HG02623 (cell line): Measurements from ENCODE around the gene KRTAP4-8.
"Not testable (repeated sequence)": the region's sequence is repeated elsewhere in the genome, so short reads cannot be mapped to it uniquely, and the experiment has no call there.

ENCODE experiments used
- ATAC-seq: cut with Tn5 transposase; IDR thresholded peaks from one replicate; pipeline ENCODE4 v1.9.1; 2021; ENCODE audit warnings: moderate library complexity; ENCODE audit not compliant: unreplicated experiment

The KRTAP4-8 gene

DNA sequence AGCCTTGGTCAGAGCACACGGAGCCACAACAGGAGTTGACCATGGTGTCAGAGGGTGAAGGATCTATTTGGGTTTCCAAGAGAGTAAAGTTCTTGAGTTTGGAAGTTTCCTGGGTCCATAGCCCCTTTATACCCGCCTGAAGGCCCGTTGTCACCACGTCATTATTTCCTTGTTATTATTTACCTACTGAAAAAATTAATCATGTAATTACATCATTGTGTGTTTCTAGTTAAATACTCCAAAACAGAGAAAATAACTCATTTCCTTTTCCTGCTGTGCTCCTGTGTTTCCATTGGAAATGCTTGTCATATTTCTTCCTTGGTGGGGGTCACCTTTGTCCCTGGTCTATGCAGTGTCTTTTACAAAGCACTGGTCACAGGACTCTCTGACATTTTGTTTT is at the start of gene KRTAP4-8:
KRTAP4-8 (minus strand) TSS at position 101 of the 400 bp plus-strand sequence; CDS start at position 43, 58 bp downstream.
- ATAC-seq = no peak

DNA sequence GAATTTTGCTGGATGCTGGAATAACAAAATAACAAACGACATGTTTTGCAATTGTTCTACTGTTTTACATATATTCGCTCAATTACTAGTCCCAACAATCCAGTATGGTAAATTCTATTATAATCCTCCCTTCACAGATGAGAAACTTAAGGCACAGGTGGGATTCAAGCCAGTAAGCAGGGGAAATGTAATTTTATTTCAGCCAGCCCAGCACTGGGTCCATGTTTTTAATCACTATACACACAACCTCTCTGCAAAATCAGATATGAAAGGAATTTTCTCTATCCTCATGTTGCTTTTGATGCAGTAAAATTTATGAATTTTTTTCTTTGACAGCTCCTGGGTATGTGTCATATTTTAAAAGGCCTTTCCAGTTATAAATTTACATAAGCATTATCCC is 47.3 kb upstream of the KRTAP4-8 start:
- no peak for ATAC-seq

DNA sequence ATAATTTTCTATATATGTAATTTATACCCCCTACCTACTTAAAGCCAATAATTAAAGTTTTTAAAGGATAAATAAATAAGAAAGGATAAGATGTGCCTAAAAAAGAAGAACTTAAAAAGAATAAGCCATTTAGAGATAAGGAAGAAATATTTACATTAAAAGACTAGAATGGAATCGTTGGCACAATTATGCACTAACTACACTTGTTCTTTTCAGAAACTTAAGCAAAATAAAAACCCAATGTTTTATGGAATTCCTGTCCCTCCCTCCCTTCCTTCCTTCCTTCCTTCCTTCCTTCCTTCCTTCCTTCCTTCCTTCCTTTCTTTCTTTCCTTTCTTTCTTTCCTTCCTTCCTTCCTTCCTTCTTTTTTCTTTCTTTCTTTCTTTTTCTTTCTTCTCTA is 46.9 kb upstream of the KRTAP4-8 start:
- no peak for ATAC-seq

DNA sequence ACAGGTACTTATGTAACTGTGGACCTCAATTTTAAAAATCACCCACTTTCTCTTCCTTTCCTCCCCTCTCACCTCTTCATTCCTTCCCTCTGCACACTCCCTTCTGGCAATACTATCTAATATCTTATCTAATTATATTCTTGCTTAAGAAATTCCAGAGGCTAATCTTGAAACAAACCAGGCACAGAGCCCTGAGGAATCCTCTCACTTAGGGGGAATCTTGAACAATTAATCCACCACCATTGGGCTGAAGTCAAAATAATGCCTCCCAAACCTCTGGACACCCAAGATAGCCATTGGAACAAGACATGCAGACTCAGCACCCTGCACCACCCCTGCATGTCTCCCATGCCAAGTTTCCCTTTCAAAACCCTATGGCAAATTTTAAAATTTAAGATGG is 43.4 kb upstream of the KRTAP4-8 start:
- no peak for ATAC-seq

DNA sequence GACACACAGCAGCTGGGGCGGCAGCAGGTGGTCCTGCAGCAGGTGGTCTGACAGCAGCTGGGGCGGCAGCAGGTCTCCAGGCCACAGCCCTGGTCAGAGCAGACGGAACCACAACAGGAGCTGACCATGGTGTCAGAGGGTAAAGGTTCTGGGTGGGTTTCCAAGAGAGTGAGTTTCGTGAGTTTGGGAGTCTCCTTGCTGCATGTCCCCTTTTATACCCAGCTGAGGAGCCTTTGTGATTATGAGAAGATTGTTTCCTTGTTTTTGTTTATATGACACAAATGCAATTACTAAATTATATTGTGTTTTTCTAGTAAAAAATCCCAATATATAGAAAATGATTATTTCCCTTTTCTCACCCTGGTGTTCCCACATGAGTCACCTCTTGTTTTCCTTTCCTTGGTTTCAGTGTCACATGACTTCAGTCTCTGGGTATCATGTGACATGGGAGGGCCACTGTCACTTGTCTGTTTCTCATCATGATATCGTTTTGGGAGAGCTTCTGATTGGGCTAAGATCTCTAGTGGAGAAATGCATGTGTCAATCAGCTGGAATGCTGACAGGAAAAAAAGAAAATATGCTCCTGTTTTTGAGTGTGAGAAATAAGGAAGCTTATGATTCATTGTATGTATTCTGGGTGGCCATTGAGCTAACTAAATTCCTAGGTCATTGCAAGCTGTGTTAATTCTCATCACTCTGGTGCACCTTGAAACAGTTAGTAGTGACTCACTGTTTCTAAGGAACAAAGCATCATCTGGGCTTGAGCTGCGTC is 42.6 kb upstream of the KRTAP4-8 start, which contains the start of gene KRTAP4-6:
KRTAP4-6 (minus strand) TSS at position 185 of the 772 bp plus-strand sequence; CDS start at position 128, 57 bp downstream.
- no peak for ATAC-seq

DNA sequence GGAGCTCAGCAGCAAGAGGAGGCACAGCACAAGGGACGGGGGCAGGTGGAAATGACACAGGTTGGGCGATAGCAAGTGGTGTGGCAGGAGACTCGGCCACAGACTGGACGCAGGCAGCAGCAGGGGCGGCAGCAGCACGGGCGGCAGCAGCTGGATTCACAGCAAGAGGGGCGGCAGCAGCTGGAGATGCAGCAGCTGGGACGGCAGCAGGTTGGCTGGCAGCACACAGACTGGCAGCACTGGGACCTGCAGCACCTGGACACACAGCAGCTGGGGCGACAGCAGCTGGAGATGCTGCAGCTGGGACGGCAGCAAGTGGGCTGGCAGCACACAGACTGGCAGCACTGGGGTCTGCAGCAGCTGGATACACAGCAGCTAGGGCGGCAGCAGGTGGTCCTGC is 41.9 kb upstream of the KRTAP4-8 start:
- ATAC-seq = not testable (repeated sequence)

DNA sequence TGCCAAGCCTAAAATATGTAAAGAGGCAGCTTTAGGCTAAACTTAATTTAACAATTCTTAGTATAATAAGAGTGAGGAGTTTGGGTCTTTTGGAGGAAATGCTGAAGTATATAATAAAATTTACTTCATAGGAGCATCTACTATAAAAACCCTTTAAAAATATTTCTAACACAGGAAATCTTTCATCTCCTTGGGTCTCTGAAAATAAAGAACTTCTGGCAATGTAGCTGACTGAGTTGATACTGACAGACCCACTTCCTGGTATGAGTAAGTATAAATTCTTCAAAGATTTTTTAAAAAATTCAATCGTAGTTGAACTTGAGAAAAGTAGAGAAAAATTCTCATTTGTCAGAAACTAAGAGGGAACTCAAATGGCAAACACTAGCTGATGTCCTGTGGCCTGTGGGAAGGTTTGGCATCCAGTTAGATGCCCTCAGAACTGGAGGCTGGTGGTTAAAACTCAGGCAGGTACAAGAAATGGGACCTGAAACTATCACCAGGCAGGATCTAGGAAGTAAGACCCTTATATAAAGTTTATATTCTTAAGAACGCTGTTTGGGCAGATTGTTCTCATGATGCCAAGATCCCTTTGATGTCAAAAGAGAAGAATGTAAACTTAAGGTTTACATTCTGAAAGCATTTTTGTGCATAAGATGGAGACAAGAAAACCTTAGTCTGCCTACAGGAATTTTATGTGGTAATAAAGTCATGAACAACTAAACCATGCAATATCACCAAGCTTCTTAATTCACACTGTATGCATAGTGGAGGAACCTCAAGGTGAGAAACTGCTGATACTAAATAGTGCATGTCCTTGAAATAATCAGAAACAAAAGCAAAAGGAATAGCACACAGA is 36.2 kb upstream of the KRTAP4-8 start:
- ATAC-seq = no peak

DNA sequence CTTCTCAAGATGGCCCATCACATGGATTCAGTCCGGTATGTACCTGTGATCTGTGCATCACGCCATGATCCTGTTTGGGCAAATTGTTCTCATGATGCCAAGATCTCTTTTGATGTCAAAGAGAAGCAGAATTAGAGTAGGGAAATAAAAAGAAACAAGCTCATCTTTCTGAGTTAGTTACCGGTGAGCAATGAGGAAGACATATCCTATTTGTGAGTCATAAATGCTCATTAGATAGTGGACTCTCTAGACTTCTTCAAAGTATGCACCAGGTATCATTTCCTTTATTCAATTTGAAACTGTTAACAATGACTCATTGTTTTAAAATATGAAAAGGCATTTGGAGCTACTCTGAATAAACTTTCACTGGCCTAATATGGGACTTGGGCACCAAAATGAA is 34.0 kb upstream of the KRTAP4-8 start:
- ATAC-seq = no peak

DNA sequence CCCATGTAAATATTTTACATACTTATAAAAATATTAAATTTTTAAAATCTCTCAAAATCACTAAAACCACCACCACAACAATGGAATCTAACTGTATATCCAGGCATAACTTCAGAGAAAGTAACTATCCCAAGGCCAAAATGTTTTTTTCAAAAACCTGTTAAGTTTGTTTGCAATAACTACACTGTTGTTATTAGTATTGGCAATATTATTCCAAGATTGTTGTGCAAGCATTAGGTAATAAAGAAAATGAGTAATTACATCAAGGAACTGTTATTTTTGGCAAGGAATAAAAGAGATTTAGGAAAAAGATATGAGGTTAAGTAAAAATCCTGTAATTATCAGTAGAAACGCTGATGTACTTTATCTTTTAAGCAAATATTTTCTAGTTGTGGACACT is 29.4 kb upstream of the KRTAP4-8 start:
- ATAC-seq = no peak

DNA sequence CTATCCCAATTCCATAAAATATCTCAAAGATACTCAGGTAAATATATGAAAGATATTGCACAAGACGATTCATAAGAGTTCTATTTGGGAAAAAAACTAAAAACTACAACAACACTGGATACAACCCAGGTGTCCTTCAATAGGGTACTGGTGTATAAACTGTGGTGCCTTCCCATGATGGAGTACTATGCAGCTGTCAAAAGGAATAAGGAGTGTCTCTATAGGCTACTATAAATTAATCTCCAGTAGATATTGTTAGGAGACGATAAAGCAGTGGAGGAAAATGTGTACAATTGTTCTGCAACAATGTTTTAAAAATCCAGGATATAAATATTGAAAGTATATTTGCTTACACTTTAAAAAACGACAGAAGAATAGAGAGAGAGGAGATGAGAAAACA is 28.5 kb upstream of the KRTAP4-8 start:
- no peak for ATAC-seq

DNA sequence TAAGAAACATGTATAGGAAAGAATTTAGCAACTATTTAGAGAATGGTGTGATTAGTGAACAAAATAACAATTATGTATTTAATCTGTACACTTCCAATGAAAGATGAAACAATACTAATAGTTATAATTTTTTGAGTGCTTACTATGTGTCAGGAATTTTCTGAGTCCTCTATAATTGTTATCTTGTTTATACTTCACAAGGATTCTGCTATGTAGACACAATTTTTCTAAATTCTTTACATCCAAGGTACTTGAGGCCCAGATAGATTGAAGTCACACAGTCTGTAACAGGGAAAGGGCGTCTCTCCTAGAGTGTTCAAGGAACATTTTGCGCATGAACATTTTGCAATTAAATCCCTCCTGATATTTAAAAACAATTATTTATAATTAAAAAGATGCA is 27.1 kb upstream of the KRTAP4-8 start:
- no peak for ATAC-seq

DNA sequence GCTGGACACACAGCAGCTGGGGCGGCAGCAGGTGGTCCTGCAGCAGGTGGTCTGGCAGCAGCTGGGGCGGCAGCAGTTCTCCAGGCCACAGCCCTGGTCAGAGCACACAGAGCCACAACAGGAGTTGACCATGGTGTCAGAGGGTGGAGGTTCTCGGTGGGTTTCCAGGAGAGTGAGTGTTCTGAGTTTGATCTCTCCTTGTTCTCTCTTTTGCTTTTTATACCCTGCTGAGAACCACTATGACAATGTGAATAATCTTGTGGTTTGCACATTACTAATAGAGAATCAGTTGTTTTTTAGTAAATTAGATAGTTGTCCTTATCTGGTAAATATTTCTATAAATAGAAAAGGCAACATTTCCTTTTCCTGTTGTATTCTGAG is 26.0 kb upstream of the KRTAP4-8 start, which contains the start of gene KRTAP4-12:
KRTAP4-12 (minus strand) TSS at position 192 of the 381 bp plus-strand sequence; CDS start at position 132, 60 bp downstream.
- not testable (repeated sequence) for ATAC-seq

DNA sequence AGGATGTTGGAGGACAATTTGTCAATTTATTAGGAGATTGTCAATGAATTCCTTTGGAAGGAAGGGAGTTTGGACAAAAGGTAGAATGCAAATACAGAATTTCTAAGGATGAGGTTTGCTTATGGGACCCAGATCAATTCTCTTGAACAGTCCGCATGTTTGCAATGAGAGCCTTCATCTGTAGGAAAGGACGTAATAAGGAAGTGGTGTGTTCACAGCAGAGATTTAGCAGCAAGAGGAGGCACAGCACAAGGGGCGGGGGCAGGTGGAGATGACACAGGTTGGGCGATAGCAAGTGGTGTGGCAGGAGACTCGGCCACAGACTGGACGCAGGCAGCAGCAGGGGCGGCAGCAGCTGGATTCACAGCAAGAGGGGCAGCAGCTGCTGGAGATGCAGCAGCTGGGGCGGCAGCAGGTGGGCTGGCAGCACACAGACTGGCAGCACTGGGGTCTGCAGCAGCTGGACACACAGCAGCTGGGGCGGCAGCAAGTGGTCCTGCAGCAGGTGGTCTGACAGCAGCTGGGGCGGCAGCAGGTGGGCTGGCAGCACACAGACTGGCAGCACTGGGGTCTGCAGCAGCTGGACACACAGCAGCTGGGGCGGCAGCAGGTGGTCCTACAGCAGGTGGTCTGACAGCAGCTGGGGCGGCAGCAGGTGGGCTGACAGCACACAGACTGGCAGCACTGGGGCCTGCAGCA is 25.5 kb upstream of the KRTAP4-8 start:
- ATAC-seq = not testable (repeated sequence)

DNA sequence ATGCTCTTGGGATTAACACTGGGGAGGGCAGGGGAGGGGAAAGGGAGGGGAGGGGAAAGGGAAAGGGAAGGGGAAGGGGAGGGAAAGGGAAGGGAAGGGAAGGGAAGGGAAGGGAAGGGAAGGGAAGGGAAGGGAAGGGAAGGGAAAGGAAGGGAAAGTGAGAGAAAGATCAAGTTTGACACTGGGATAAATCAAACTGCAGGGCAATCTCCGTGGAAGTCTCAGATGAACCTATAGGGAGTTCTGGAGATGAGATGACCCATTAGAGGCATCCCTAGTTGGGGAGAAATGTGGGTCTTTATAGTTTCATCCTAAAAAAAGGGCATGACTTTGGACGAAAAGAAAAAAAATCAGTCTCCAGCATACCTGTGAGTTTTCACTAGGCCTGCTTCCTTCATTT is 23.8 kb upstream of the KRTAP4-8 start:
- ATAC-seq = no peak

DNA sequence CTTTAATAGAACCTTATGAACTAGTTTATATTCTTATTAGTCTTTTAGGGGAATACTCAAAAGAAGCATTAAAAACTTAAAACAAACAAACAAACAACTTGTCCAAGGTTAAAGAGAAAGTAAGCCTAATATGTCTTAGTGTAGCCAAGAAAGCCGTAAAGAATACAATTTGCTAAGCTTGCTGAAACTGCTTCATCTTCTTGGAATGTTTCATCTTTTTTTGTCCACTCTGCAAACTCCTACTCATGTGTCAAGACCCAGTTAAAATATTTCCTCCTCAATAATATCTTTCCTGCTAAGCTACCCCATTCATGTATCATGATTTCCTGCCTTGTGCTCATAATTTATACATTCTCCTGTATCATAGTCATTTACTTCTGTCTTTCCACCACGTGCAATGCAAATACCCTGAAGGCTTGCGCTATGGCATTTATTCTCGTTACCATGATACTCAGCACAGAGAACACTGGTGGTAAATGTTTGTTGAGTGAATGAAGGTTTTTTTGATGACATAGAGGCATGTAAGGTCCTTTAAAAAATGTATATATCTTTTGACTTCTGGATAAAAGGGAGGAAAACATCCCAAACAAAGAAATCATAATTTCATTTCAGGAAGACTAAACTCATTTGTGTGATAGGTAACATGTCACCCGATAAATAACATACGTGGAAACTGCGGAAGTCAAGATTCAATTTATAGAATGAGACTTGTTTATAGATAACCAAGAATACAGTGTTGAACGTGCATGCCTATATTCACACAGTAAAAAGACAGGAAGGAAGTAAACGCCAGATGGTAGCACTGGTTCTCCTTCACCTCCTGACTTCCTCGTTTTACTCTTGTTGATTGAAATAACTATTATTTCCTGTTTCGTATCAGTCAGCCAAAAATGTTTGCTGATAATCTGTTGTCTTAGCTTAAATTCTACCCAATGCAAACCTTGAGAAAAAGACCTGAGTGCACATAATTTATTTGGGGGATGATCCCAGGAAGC is 22.1 kb upstream of the KRTAP4-8 start:
- ATAC-seq = not testable (repeated sequence)

DNA sequence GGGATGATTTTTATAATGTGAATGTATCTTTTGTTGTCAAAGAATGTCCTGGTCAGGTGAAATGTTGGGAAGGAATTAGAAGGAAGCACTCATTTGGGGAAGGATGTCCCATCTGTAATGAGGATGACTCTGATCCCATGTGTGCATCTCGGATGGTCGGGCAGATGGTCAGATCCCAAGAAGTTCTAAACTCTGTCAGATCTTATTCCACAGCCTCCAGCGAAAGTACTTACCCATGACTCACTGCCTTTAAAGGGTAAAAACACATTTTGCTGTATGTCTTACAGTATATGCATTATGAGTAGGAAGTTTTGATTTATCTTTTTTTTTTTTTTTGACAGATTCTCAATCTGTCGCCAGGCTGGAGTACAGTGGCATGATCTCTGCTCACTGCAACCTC is 20.8 kb upstream of the KRTAP4-8 start:
- no peak for ATAC-seq

DNA sequence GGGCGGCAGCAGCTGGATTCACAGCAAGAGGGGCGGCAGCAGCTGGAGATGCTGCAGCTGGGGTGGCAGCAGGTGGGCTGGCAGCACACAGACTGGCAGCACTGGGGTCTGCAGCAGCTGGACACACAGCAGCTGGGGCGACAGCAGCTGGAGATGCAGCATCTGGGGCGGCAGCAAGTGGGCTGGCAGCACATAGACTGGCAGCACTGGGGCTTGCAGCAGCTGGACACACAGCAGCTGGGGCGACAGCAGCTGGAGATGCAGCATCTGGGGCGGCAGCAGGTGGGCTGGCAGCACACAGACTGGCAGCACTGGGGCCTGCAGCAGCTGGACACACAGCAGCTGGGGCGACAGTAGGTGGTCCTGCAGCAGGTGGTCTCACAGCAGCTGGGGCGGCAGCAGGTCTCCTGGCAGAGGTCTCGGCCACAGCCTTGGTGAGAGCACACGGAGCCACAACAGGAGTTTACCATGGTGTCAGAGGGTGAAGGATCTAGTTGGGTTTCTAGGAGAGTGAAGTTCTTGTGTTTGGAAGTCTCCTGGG is 20.0 kb upstream of the KRTAP4-8 start, which contains the start of gene KRTAP4-11:
KRTAP4-11 (minus strand) TSS at position 528 of the 541 bp plus-strand sequence; CDS start at position 470, 58 bp downstream.
- not testable (repeated sequence) for ATAC-seq

DNA sequence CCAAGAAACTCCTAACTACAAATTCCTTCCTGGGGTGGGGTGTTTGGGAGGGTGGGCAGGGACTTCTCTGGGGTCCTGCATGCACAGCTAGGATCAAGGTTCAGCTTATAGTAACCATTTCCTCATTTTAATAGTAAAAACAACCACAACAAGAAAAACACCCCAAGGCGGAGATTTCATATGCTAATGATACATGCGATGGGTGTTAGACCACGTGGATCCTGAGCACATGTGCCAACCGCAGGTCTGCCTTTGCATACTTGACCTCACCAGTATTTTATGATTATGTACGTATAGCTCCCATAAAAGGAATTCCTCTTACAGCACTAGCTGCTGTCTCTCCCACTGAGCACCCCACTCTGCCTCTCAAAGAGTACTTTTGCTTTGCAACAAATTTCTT is 18.4 kb upstream of the KRTAP4-8 start:
- no peak for ATAC-seq

DNA sequence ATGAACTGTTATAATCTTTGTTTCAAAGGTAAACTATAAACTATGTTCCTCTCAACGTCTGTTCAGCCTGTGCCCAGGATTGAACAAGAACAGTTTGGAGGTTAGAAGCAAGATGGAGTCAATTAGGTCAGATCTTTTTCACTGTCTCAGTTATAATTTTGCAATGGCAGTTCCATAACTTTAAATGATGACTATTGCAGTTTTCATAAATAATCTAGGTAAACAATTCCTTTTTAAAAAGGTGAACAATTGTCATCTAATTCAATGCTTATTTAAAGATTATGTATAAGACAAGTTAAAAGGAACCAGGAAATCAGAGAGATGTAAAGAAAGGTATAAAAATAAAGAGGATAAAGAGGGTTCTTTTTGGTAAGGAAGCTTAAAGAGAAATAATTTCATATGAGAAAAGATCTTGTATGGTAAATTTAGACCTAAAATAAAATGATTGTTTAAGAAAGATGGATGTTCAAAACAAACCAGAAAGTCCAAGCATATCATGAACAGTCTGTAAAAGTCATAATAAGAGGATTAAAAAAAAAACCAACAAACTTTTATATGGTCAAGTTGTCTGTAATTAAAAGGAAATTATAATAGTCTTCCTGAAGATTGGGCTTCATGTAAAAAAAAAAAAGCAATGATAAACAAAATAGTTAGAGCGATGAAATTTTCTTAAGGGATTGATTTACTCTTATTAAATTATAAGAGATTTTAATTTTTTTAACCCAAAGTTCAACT is 13.4 kb upstream of the KRTAP4-8 start:
- ATAC-seq = no peak
